LNCAP (cell line): ENCODE results near the gene SRRM2.

Experiments used
- CTCF ChIP-seq: fragments of 450-650 bp; IDR thresholded peaks from 2 replicates; pipeline ENCODE4 v1.5.1; 2017; ENCODE audit warnings: mild to moderate bottlenecking

Gene SRRM2

DNA sequence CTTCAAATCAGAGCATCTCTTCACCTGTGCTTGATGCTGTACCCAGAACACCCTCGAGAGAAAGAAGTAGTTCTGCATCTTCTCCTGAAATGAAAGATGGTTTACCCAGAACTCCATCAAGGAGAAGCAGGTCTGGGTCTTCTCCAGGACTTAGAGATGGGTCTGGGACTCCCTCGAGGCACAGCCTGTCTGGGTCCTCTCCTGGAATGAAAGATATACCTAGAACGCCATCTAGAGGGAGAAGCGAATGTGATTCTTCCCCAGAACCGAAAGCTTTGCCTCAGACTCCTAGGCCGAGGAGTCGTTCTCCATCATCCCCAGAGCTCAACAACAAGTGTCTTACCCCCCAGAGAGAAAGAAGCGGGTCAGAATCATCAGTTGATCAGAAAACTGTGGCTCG is 12.3 kb downstream of the SRRM2 start:
- 0 out of 2 replicates have a peak, but pooled peaks have one; percentile 18 for TF ChIP-seq CTCF

DNA sequence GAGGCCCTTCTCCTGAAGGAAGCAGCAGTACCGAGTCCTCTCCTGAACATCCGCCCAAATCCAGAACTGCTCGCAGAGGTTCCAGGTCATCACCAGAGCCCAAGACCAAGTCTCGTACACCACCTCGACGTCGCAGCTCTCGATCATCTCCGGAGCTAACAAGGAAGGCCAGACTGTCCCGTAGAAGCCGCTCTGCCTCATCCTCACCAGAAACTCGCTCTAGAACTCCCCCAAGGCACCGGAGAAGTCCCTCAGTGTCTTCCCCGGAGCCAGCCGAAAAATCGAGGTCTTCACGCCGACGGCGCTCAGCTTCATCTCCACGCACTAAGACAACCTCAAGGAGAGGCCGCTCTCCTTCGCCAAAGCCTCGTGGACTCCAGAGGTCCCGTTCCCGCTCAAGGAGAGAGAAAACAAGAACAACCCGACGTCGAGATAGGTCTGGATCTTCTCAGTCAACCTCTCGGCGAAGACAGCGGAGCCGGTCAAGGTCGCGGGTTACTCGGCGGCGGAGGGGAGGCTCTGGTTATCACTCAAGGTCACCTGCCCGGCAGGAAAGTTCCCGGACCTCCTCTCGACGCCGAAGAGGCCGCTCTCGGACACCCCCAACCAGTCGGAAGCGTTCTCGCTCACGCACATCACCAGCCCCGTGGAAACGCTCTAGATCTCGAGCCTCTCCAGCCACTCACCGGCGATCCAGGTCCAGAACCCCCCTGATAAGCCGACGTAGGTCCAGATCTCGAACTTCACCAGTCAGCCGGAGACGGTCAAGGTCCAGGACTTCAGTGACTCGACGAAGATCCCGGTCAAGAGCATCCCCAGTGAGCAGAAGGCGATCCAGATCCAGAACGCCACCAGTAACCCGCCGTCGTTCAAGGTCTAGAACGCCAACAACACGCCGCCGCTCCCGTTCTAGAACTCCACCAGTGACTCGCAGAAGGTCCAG is 13.3 kb downstream of the SRRM2 start:
- TF ChIP-seq CTCF, result no peak

DNA sequence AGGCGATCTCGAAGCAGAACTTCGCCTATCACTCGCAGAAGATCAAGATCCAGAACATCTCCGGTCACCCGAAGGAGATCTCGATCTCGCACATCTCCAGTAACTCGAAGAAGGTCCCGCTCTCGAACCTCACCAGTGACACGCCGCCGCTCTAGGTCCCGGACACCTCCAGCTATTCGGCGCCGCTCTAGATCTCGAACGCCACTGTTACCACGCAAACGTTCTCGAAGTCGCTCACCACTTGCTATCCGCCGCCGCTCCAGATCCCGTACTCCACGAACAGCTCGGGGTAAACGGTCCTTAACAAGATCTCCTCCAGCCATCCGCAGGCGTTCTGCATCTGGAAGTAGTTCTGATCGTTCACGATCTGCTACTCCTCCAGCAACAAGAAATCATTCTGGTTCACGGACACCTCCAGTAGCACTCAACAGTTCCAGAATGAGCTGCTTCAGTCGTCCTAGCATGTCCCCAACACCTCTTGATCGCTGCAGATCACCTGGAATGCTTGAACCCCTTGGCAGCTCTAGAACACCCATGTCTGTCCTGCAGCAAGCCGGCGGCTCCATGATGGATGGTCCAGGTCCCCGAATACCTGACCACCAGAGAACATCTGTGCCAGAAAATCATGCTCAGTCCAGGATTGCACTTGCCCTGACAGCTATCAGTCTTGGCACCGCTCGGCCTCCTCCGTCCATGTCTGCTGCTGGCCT is 14.1 kb downstream of the SRRM2 start:
- TF ChIP-seq CTCF, result no peak

DNA sequence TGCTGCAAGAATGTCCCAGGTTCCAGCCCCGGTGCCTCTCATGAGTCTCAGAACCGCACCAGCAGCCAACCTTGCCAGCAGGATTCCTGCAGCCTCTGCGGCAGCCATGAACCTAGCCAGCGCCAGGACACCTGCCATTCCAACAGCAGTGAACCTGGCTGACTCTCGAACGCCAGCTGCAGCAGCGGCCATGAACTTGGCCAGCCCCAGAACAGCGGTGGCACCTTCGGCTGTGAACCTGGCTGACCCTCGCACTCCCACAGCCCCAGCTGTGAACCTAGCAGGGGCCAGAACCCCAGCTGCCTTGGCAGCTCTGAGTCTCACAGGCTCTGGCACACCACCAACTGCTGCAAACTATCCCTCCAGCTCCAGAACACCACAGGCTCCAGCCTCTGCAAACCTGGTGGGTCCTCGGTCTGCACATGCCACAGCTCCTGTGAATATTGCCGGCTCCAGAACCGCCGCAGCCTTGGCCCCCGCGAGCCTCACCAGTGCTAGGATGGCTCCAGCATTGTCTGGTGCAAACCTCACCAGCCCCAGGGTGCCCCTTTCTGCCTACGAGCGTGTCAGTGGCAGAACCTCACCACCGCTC is 14.8 kb downstream of the SRRM2 start:
- TF ChIP-seq CTCF, result no peak

- no peak for TF ChIP-seq CTCF
Observed at GRCh38 chr16:2767891-2768290, 15.5 kb downstream of the SRRM2 start.

DNA sequence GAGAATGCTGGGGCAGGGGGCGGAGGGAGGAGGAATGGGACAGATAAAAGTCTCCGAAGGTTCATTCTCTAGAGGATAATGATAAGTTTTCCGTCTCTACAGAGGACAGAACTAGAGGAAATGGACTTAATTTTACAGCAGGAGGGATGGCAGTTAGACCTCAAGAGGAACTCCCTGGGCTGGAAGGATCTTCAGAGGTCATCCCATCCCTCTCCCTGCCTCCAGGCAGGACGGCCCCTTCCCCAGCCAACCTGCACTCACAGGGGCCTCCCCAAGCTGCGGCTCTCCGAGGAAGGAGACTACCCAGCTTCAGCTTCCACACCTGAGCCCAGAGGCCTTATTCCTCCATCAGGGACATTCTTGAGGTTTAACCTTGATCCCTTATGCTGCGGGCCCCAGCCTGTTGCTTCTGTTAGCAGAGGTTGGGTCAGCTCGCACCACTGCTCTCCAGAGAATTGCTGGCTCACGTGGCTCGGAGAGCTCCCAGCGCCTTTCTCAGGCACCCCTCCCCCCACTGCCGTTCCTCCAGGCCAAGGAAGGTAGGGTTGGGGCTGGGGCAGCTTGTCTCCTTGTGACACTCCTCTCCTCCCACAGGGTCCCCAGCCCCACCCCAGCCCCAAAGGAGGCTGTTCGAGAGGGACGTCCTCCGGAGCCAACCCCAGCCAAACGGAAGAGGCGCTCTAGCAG is 16.1 kb downstream of the SRRM2 start:
- TF ChIP-seq CTCF, result no peak

DNA sequence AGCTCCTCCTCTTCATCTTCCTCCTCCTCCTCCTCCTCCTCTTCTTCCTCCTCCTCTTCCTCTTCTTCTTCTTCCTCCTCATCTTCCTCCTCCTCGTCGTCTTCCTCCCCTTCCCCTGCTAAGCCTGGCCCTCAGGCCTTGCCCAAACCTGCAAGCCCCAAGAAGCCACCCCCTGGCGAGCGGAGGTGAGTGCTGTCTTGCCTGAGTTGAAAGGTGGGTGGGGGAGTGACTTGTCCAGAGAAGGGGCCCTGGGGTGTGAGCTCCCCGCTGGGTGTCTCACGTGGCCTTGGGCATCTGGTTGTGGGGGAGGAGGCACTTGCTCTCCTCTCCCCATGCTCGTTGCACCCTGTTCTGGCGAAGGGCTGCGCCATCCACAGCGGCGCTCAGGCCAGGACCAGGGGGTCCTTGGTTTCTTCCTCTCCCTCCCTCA is 16.7 kb downstream of the SRRM2 start:
- TF ChIP-seq CTCF, result no peak
